Midbrain (tissue), 1 donor: ENCODE results near the gene SHISAL2A.

Experiments
- DNase-seq: peaks from one replicate; lab custom pipeline; 2025; lab: John Stamatoyannopoulos, UW

Gene SHISAL2A

GRCh38 chr1:52659851-52660596, 27.1 kb downstream of the SHISAL2A start:
- DNase-seq, result no peak

GRCh38 chr1:52660807-52661206, 27.8 kb downstream of the SHISAL2A start:
- no peak for DNase-seq

- no peak for DNase-seq
Observed at GRCh38 chr1:52662645-52663313, 29.8 kb downstream of the SHISAL2A start.

- DNase-seq, result no peak
Observed at GRCh38 chr1:52663716-52664115, 30.7 kb downstream of the SHISAL2A start.

GRCh38 chr1:52665006-52665941, 32.3 kb downstream of the SHISAL2A start:
- no peak for DNase-seq

- no peak for DNase-seq
Observed at GRCh38 chr1:52667290-52667689, 34.3 kb downstream of the SHISAL2A start.

GRCh38 chr1:52667984-52668383, 35.0 kb downstream of the SHISAL2A start:
- DNase-seq, result no peak

GRCh38 chr1:52668711-52669110, 35.7 kb downstream of the SHISAL2A start:
- DNase-seq, result no peak

GRCh38 chr1:52669696-52670095, 36.7 kb downstream of the SHISAL2A start:
- DNase-seq, result no peak

GRCh38 chr1:52670604-52671003, 37.6 kb downstream of the SHISAL2A start:
- DNase-seq, result no peak

GRCh38 chr1:52672946-52673345, 40.0 kb downstream of the SHISAL2A start:
- DNase-seq, result no peak

GRCh38 chr1:52673513-52673912, 40.5 kb downstream of the SHISAL2A start:
- no peak for DNase-seq

GRCh38 chr1:52674497-52675384, 41.8 kb downstream of the SHISAL2A start:
- no peak for DNase-seq

- no peak for DNase-seq
Observed at GRCh38 chr1:52676249-52676903, 43.4 kb downstream of the SHISAL2A start.

GRCh38 chr1:52677076-52677806, 44.3 kb downstream of the SHISAL2A start:
- no peak for DNase-seq

- no peak for DNase-seq
Observed at GRCh38 chr1:52679048-52679447, 46.1 kb downstream of the SHISAL2A start.

GRCh38 chr1:52679498-52679897, 46.5 kb downstream of the SHISAL2A start:
- DNase-seq, result no peak

GRCh38 chr1:52680353-52680752, 47.4 kb downstream of the SHISAL2A start:
- DNase-seq, result no peak

- no peak for DNase-seq
Observed at GRCh38 chr1:52681136-52681535, 48.2 kb downstream of the SHISAL2A start.

- no peak for DNase-seq
Observed at GRCh38 chr1:52683367-52683940, 50.5 kb downstream of the SHISAL2A start.
